HG03280 (cell line): ENCODE data around the gene C1orf35.

Experiments
- ATAC-seq: cut with Tn5 transposase; IDR thresholded peaks from one replicate; pipeline ENCODE4 v1.9.1; 2021; ENCODE audit warnings: mild to moderate bottlenecking, moderate library complexity; ENCODE audit not compliant: unreplicated experiment

Gene C1orf35

DNA sequence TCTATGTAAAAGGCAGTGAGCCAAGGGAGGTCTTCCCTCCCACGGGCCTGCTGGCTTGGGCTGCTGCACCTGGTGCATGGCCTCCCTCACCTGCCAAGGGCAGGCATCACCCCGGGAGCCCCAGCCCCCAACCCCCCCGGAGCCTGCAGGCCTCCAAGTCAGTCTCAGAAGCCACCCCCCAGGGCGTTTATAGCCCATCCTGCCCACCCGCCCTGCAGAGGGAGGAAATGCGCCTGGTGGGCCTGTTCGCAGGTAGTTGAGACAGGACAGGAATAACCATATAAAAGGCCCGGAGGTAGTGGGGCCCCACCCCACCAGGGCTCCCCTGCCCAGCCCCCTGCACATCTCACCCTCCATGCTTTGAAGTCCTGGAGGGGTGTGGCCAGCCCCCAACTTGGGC is 38.8 kb downstream of the C1orf35 start:
- no peak for ATAC-seq

GRCh38 chr1:228063251-228064191 is 39.6 kb downstream of the C1orf35 start:
- ATAC-seq: no peak

- no peak for ATAC-seq
Observed at GRCh38 chr1:228062812-228063211, 40.3 kb downstream of the C1orf35 start.

DNA sequence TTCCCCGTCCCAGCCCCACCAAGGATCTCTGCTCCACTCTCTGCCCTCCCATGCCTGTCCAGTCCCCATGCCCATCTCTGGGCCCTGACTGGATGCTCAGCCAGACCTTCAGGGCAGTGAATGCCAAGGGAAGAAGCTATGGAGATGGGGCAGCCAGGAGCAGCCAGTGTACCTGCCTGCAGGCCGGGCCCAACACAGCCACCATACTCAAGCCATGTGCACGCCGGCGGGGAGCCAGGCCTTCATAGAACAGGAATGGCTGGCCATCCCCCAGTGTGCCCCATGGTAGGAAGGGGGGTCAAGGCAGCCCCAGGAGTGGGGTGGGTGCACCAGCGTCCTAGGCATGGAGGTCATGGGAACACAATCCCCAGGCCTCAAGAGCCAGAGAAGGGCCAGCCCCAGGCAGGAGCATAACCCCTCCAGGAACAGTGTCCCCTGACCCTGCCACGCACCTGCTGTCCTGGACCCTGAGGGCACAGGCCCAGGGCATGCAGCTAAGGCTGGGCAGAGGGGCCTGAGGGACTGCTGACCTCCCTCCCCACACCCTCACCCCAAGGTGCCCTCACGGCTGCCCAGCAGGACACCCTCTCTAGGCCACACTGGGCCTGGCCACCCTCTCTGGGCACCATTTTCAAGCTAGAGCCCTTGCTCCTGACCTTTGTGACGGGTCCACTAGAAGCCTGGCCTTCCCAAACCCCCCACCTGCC is 40.9 kb downstream of the C1orf35 start:
- no peak for ATAC-seq

DNA sequence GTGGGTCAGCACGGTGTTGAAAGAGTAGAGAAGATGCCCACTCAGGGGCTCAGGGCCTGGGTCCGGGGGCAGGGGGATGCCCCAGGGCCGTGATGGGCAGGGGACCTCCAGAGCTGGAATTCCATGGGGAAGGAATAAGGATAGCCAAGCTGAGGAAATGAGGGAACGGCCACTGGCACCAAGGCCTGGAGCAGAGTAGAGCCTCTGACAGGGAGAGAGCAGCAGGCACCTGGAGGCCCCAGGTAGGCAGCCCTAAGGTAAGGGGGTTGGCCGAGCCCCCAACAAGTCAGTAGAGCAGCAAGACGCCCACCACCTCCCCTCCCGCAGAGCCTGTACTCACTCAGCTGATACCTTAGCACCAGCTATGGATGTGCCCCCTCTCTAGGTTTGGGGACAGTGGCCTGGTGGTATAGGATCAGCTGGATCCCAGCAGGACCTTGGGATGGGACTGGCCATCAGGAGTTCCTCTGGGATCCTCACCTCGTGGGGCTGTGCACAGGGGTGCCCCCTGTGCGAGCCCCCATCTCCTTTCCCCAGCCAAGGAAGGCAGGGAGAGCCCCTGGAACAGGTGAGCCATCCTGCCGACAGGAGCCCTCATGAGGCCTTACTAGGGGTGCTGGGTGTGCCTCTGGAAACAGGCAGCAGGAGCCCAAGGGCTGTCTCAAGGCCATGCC is 41.6 kb downstream of the C1orf35 start:
- no peak for ATAC-seq

- ATAC-seq: no peak
Observed at GRCh38 chr1:228060458-228061190, 42.5 kb downstream of the C1orf35 start.

- ATAC-seq: no peak
Observed at GRCh38 chr1:228059634-228060457, 43.3 kb downstream of the C1orf35 start.

DNA sequence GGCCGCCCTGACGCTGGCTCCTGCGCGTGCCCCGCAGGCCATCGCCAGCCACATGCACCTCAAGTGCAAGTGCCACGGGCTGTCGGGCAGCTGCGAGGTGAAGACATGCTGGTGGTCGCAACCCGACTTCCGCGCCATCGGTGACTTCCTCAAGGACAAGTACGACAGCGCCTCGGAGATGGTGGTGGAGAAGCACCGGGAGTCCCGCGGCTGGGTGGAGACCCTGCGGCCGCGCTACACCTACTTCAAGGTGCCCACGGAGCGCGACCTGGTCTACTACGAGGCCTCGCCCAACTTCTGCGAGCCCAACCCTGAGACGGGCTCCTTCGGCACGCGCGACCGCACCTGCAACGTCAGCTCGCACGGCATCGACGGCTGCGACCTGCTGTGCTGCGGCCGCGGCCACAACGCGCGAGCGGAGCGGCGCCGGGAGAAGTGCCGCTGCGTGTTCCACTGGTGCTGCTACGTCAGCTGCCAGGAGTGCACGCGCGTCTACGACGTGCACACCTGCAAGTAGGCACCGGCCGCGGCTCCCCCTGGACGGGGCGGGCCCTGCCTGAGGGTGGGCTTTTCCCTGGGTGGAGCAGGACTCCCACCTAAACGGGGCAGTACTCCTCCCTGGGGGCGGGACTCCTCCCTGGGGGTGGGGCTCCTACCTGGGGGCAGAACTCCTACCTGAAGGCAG is 44.0 kb downstream of the C1orf35 start:
- no peak for ATAC-seq

- ATAC-seq: no peak
Observed at GRCh38 chr1:228058172-228058948, 44.8 kb downstream of the C1orf35 start.
